Stimulated activated CD8-positive, alpha-beta memory T cell treated with anti-CD3 and anti-CD28 coated beads, Interleukin-15, amount 100 ng/mL, for 1 hour (primary cell): ENCODE results near the gene CPNE7.
"Not testable (repeated sequence)": the region's sequence is repeated elsewhere in the genome, so short reads cannot be mapped to it uniquely, and the experiment has no call there.

ENCODE experiments used
- DNase-seq: peaks from one replicate; pipeline ENCODE4 v3.0.0-alpha.2; 2020; ENCODE audit warnings: low read depth

The CPNE7 gene

DNA sequence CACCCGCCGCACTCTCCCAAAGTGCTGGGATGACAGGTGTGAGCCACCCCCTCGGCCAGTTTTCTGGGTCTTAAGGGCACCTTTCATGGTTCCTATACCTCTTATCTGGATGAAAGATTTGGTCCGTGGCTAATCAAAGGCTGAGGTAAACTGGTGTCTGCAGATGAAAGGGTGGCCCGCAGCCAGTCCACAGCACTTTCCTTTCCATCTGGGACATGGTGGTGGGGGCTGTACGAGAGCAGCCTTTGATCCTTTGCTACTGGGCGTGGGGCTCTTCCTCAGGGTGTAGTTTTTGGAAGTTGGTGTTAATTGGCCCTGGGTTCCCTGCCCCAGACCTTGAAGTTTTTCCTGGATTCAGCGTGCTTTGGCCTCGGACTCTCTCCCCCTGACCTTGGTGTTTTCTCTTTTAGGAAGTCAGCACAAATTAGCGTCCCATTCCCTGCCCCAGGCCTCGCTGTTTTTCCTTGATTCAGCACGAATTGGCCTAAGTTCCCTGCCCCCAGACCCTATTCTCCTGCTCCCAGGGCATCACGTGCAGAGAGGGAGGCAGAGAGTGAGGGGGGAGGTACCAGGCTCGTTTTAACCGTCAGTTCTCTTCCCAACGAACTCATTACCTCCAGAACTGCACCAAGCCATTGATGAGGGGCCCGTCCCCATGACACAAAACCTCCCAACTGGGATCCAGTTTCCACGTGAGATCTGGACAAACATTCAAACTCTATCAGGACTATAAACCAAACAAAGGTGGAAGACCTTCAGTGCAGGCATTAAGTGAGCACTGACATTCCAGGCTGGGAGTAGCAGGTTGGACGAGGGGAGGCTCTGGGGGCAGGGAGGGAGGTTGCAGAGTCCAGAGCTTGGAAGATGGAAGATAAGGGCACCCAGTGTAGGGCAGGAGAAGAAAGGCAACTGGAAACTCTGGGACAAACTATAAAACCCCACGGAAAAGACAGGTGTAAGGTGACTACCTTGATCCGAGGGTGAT lies 49.5 kb downstream of the CPNE7 start:
- DNase-seq, result no peak

DNA sequence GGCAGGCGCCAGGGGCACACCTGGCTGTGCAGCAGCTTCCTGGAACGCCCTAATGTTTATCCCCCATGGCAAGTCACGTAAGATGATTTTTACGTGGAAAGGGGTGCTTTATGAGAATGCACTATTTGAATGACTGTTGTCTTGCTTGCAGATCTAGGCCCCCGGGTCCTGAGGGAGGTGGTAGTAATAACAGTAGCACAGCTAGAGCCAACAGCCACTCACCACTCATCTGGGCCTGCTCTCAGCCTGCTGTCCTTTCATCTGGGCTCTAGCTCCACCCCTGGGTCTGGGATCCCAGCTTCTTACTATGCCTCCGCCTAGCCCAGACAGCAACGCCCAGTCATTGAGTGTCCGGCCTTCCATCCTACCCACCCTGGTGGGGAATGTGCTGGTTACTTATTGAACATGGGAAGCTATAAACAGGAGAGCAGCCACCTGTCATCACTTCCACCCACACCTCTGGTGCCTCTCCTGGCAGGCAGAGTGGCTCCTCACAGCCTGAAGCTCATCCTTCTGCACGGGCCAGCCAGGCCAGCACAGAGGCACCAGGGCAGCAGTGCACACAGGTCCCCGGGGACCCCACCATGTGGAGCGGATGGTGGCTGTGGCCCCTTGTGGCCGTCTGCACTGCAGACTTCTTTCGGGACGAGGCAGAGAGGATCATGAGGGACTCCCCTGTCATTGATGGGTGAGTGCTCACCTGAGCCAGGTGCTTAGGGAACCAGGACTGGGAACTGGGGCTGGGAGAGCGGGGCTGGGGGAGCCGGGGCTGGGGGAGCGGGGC lies 54.5 kb downstream of the CPNE7 start:
- no peak for DNase-seq

DNA sequence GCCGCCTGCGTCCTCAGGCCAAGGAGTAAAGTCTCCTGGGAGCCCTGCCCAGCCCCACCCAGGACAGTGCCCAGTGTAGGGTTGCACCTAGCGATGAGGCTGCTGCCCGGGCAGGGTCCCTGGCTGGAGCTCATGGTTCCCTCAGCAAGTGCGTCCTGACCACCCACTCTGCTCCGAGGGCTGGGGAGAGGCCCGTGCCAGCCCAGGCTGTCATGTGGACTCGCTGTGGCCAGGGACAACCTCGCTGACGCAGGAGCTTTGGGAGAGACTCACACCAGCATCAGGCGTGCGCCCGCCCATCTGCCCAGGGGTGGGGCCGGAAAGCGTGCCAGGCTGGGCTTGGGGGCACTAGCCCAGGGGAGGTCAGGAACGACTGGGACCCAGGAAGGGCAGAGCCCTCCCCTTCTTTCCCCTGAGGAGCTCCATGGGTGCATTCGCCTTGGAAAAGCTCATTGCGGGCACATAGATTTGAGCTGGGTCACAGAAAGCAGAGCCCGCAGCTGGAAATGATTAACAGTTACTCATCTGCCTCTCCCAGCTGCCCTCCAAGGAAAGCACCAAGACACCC lies 57.6 kb downstream of the CPNE7 start:
- no peak for DNase-seq

DNA sequence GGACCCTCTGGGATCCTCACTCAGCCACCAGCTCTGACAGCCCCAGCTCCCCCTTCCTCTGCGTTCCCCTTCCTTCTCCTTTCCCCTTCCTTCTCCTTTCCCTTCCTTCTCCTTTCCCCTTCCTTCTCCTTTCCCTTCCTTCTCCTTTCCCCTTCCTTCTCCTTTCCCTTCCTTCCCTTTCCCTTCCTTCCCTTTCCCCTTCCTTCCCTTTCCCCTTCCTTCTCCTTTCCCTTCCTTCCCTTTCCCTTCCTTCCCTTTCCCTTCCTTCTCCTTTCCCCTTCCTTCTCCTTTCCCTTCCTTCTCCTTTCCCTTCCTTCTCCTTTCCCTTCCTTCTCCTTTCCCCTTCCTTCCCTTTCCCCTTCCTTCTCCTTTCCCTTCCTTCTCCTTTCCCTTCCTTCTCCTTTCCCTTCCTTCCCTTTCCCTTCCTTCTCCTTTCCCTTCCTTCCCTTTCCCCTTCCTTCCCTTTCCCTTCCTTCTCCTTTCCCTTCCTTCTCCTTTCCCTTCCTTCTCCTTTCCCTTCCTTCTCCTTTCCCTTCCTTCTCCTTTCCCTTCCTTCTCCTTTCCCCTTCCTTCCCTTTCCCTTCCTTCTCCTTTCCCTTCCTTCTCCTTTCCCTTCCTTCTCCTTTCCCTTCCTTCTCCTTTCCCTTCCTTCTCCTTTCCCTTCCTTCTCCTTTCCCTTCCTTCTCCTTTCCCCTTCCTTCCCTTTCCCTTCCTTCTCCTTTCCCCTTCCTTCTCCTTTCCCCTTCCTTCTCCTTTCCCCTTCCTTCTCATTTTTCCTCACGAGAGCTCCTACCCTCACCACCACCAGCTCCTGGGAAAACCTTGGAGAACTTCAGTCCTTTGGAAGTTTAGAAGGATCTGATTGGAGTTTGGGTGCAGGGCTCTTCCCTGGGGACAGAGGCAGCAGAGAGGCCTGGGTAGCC lies 59.2 kb downstream of the CPNE7 start:
- not testable (repeated sequence) for DNase-seq

DNA sequence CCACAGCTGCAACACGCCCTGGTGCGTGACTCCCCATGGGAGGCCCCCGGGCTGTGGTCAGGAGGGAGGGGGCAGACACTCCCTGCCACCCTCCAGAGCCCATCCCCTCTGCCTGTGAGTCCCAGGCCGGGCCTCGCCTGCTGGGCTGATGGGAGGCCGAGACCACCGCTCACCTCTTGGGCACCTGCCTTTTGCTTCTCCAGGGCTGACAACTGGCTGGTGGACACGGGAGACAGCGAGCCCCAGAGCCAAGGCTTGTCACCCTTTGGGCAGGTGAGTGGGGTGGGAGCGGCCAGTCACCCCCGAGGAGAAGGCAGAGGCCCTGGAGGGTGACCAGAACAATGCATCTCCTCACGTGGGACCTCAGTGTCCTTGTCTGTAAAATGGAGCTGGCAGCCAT lies 61.1 kb downstream of the CPNE7 start:
- DNase-seq, result no peak

DNA sequence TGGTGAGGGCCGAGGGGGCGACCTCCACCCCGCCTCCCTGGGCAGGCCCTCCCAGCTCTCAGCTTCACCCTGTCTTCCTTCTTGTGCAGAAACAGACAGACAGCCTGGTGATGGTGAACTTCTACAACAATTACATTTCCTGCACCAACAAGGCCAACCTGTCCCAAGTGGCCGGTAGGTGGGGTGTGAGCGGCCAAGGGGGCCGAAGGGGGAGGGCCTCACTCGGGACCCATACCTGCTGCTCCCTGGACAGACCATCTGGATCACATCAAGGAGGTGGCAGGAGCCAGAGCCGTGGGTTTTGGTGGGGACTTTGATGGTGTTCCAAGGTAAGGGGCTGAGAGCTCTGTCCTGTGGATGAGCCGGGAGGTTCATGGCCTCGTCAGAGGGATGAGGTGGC lies 61.8 kb downstream of the CPNE7 start:
- no peak for DNase-seq

DNA sequence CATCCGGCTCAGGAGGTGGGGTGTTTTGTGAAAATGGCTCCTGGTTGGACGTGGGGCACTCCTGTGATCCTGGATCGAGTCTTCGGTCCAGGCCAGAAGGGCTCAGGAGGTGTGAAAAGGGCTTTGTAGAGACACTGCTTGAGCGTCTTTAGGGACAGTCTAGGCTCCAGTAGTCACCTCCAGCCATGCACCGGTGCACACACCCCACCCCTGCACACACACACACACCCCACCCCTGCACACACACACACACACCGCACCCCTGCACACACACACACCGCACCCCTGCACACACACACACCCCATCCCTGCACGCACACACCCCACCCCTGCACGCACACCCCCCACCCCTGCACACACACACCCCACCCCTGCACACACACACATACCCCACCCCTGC lies 62.9 kb downstream of the CPNE7 start:
- DNase-seq, result no peak

DNA sequence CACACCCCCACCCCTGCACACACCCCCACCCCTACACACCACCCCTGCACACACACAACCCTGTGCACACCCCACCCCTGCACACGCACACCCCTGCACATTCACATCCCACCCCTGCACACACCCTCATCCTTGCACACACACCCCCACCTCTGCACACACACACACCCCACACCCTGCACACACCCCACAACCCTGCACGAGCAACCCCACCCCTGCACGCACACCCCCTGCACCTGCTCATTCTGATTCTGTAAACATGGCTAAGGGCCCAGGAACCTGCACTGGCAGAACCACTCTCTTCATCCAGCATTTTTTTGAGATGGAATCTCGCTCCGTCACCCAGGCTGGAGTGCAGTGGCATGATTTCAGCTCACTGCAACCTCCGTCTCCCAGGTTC lies 63.8 kb downstream of the CPNE7 start:
- no peak for DNase-seq

DNA sequence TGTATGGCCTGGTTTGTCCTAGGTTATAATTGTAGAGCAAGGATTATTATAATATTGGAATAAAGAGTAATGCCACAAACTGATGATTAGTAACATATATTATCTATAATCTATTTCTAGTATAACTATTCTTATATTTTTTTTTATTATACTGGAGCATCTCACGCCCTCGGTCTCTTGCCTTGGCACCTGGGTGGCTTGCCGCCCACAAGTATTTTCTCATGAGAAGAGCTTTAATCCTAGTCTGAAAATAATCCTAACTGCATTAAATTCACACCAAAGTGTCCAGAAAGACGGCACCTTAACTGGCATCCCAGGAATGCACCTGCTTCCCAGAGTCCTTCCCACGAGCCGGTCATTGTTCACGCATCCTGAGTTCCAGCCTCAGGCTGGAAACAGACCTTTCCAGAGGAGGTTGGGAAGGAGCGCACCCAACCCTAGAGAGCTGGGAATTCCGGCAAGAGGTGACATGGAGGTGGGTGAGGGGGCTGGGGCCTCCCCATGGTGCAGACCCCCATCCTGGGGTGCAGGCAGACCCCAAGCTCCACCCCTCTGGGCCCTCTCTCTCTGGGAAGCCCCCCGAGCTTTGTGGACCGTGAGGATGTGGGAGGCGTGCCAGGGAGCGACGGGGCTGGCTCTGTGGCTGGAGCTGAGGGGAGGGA lies 66.0 kb downstream of the CPNE7 start:
- no peak for DNase-seq

DNA sequence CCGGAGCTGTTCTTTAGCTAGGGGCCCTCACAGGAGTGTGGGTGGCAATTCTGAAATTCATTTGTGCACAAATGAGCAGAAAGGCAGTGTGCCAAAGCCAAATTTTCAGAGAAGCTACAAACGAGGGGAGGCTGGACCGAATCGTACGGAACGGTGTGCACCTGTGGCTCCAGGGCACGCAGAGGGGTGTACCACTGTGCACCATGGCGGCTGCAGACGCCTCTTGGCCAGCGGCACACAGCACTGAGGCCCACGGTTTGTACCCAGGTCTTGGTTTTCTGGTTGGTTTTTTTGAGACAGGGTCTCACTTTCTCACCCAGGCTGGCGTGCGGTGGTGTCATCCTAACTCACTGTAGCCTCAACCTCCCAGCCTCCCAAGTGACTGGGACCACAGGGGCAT lies 67.0 kb downstream of the CPNE7 start:
- no peak for DNase-seq

DNA sequence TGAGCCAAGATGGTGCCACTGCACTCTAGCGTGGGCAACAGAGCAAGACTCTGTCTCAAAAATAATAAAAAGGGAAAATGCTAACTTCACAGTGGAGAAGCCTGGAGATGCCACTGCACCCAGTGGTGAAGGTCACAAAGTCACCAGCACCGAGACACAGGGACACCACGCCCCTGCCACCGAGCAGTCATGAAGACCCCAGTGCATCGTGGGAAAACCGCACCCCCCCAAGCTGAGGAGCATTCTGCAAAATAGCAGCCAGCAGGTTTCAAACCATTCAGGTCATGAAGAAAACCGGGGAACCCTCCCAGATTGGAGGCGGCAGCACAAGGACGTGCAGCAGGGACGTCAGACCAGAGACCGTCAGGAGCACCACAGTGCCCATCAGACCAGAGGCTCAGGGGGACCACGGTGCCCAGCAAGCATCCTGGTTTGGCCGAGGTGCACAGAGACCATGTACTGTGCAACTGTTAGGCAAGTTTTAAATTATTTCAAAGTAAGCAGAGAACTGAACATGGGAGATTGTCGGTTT lies 68.3 kb downstream of the CPNE7 start:
- DNase-seq, result no peak

DNA sequence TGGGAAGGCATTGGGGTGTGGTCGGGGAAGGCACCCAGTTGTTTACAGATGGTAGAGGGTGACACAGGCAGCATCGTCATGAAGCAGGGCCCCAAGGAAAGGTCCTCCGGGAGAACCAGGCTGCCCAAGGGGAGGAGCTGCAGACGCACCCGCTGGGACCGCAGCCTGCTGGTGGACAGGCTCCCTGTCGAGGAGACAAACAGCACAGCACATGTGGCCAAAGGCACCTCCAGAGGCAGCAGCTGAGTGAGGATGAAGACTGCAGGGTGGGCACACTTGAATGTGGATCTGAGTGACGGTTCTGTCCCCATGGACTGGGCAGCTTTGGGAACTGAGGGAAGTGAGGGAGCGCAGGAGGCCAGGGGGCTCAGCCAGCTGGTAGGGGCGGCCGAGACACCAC lies 69.6 kb downstream of the CPNE7 start:
- DNase-seq, result no peak

DNA sequence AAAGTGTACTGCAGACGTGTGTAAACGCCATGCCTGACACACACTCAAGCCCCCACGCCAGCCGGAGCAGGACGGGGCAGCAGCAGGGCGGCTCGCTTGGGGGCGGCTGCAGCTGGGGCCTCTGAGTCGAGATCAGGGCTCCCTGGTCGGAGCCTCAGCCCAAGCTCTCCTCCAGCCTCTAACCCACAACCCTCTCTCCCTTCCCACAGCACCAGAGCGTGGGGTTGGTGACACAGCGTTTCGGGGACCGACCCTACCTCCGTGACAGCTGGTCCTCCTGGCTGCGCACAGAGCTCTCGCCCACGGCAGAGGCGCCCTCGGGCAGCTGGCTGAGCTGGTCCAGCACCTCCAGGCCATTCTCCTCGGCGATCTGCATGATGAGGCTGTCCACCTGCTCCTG lies 70.7 kb downstream of the CPNE7 start:
- DNase-seq, result no peak
